Pons (tissue), 1 donor: ENCODE measurements around the gene EFNA1.

ENCODE experiments used
- DNase-seq: peaks from one replicate; pipeline ENCODE4 v3.0.0-alpha.2; 2016; ENCODE audit warnings: low spot score

The EFNA1 gene

GRCh38 chr1:155127105-155127966, at the start of gene EFNA1:
Gene EFNA1 (plus strand): TSS chr1:155127876. CDS start chr1:155127978, 102 bp downstream.
- DNase-seq, result peak; percentile 99

GRCh38 chr1:155078469-155079209, 49.0 kb upstream of the EFNA1 start, which contains the start of gene EFNA3:
Gene EFNA3 (plus strand): TSS chr1:155078837. CDS start chr1:155078942, 105 bp downstream.
- peak; percentile 41 for DNase-seq

- no peak for DNase-seq
These were observed 48.5 kb upstream of the EFNA1 start for GRCh38 chr1:155079210-155079486.

- no peak for DNase-seq
These were observed 48.0 kb upstream of the EFNA1 start for GRCh38 chr1:155079487-155080311.

GRCh38 chr1:155080312-155081228, 47.1 kb upstream of the EFNA1 start:
- no peak for DNase-seq

GRCh38 chr1:155081472-155082300, 46.0 kb upstream of the EFNA1 start:
- no peak for DNase-seq

GRCh38 chr1:155082301-155083051, 45.2 kb upstream of the EFNA1 start:
- DNase-seq, result no peak

- DNase-seq, result no peak
These were observed 44.6 kb upstream of the EFNA1 start for GRCh38 chr1:155083052-155083541.

GRCh38 chr1:155083865-155084721, 43.6 kb upstream of the EFNA1 start:
- peak; percentile 55 for DNase-seq

GRCh38 chr1:155084722-155085503, 42.8 kb upstream of the EFNA1 start:
- DNase-seq, result peak; percentile 95

GRCh38 chr1:155085504-155086127, 42.1 kb upstream of the EFNA1 start:
- DNase-seq, result peak; percentile 30

- peak; percentile 35 for DNase-seq
These were observed 41.4 kb upstream of the EFNA1 start for GRCh38 chr1:155086128-155086741.

GRCh38 chr1:155086856-155087535, 40.7 kb upstream of the EFNA1 start:
- no peak for DNase-seq

GRCh38 chr1:155091071-155092051, 36.3 kb upstream of the EFNA1 start:
- DNase-seq, result peak; percentile 69

GRCh38 chr1:155092131-155092530, 35.5 kb upstream of the EFNA1 start:
- no peak for DNase-seq
